ENCODE results near the gene REXO4. TPM values are rescaled to one million over a fixed set of nuclear protein-coding genes. Genes with fewer than 3 reads are reported as not detected.

Gene REXO4
- total and polyA plus RNA-seq, 2 of the 13 experiments (the other 11 are each of a cell fraction or from before 2014, with no cell fraction given) = 18.5 to 30.4 TPM

DNA sequence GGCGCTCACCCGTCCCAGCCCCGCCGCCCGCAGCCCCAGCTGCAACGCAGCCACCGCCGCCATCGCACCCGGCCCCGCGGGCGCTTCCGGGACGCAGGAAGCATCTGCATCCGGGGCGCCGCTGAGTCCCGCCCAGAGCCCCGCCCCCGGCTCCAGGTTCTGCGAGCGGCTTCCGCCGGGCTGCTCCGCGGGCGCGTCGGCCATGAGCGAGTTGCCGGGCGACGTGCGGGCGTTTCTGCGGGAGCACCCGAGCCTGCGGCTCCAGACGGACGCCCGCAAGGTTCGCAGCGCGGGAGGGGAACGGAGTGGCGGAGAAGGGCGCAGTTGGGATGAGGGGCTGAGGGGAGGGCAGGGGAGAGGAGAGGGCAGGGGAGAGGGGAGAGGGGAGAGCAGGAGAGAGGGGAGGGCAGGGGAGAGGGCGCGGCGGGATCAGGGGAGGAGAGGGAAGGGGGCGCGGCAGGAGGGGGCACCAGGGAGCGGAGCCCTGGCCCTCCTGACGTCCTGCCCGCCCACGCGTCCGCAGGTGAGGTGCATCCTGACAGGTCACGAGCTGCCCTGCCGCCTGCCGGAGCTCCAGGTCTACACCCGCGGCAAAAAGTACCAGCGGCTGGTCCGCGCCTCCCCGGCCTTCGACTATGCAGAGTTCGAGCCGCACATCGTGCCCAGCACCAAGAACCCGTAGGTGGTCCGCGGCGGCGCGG, 61.3 kb downstream of the REXO4 start, which contains the start of the genes SURF1 and SURF2 (continued):
- TF ChIP-seq, protein P1, sequence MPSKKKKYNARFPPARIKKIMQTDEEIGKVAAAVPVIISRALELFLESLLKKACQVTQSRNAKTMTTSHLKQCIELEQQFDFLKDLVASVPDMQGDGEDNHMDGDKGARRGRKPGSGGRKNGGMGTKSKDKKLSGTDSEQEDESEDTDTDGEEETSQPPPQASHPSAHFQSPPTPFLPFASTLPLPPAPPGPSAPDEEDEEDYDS (CRISPR knock-in tag; IDR thresholded peaks at IDR 0.05) = no peak
- TF ChIP-seq ATRX (CRISPR knock-in tag; IDR thresholded peaks at IDR 0.05; ENCODE audit: borderline replicate concordance) = no peak
- TF ChIP-seq ZNF709 (CRISPR knock-in tag; IDR thresholded peaks at IDR 0.05) = peak; percentile 44; the same call in 1 of the 2 replicates
- no peak for TF ChIP-seq ZNF773 (CRISPR knock-in tag; IDR thresholded peaks at IDR 0.05; ENCODE audit: borderline replicate concordance)
- no peak for TF ChIP-seq ZNF335 (CRISPR knock-in tag; IDR thresholded peaks at IDR 0.05)
- TF ChIP-seq TARDBP (CRISPR knock-in tag; IDR thresholded peaks at IDR 0.05) = no peak
- TF ChIP-seq HOXD1 (CRISPR knock-in tag; IDR thresholded peaks at IDR 0.05) = 0 out of 2 replicates have a peak, but pooled peaks have one; percentile 33
- TF ChIP-seq, protein P2, sequence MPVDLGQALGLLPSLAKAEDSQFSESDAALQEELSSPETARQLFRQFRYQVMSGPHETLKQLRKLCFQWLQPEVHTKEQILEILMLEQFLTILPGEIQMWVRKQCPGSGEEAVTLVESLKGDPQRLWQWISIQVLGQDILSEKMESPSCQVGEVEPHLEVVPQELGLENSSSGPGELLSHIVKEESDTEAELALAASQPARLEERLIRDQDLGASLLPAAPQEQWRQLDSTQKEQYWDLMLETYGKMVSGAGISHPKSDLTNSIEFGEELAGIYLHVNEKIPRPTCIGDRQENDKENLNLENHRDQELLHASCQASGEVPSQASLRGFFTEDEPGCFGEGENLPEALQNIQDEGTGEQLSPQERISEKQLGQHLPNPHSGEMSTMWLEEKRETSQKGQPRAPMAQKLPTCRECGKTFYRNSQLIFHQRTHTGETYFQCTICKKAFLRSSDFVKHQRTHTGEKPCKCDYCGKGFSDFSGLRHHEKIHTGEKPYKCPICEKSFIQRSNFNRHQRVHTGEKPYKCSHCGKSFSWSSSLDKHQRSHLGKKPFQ (CRISPR knock-in tag; IDR thresholded peaks at IDR 0.05; ENCODE audit: insufficient replicate concordance) = no peak
- no peak for TF ChIP-seq MBNL3 (CRISPR knock-in tag; conservative IDR thresholded peaks at IDR 0.05)
- no peak for TF ChIP-seq ZMYM3 (CRISPR knock-in tag; IDR thresholded peaks at IDR 0.05)
- no peak for TF ChIP-seq JUND (CRISPR knock-in tag; IDR thresholded peaks at IDR 0.05)
- TF ChIP-seq, protein P3, sequence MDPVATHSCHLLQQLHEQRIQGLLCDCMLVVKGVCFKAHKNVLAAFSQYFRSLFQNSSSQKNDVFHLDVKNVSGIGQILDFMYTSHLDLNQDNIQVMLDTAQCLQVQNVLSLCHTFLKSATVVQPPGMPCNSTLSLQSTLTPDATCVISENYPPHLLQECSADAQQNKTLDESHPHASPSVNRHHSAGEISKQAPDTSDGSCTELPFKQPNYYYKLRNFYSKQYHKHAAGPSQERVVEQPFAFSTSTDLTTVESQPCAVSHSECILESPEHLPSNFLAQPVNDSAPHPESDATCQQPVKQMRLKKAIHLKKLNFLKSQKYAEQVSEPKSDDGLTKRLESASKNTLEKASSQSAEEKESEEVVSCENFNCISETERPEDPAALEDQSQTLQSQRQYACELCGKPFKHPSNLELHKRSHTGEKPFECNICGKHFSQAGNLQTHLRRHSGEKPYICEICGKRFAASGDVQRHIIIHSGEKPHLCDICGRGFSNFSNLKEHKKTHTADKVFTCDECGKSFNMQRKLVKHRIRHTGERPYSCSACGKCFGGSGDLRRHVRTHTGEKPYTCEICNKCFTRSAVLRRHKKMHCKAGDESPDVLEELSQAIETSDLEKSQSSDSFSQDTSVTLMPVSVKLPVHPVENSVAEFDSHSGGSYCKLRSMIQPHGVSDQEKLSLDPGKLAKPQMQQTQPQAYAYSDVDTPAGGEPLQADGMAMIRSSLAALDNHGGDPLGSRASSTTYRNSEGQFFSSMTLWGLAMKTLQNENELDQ (CRISPR knock-in tag; IDR thresholded peaks at IDR 0.05; ENCODE audit: borderline replicate concordance) = no peak
- no peak for TF ChIP-seq SNAI1 (CRISPR knock-in tag; IDR thresholded peaks at IDR 0.05; ENCODE audit: borderline replicate concordance)
- TF ChIP-seq KLF6 (CRISPR knock-in tag; IDR thresholded peaks at IDR 0.05) = no peak
- TF ChIP-seq ZNF343 (CRISPR knock-in tag; IDR thresholded peaks at IDR 0.05) = peak; percentile 55; the same call in 1 of the 2 replicates
- TF ChIP-seq DPF2 (CRISPR knock-in tag; IDR thresholded peaks at IDR 0.05; ENCODE audit: borderline replicate concordance, low read depth) = no peak
- no peak for TF ChIP-seq ZNF430 (CRISPR knock-in tag; IDR thresholded peaks at IDR 0.05)
- TF ChIP-seq TAF1 (CRISPR knock-in tag; IDR thresholded peaks at IDR 0.05) = peak; percentile 60; the same call in 1 of the 2 replicates
- TF ChIP-seq, protein P4, sequence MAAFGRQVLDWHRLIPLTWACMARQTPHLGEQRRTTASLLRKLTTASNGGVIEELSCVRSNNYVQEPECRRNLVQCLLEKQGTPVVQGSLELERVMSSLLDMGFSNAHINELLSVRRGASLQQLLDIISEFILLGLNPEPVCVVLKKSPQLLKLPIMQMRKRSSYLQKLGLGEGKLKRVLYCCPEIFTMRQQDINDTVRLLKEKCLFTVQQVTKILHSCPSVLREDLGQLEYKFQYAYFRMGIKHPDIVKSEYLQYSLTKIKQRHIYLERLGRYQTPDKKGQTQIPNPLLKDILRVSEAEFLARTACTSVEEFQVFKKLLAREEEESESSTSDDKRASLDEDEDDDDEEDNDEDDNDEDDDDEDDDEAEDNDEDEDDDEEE (CRISPR knock-in tag; IDR thresholded peaks at IDR 0.05) = no peak
- TF ChIP-seq, protein P5, sequence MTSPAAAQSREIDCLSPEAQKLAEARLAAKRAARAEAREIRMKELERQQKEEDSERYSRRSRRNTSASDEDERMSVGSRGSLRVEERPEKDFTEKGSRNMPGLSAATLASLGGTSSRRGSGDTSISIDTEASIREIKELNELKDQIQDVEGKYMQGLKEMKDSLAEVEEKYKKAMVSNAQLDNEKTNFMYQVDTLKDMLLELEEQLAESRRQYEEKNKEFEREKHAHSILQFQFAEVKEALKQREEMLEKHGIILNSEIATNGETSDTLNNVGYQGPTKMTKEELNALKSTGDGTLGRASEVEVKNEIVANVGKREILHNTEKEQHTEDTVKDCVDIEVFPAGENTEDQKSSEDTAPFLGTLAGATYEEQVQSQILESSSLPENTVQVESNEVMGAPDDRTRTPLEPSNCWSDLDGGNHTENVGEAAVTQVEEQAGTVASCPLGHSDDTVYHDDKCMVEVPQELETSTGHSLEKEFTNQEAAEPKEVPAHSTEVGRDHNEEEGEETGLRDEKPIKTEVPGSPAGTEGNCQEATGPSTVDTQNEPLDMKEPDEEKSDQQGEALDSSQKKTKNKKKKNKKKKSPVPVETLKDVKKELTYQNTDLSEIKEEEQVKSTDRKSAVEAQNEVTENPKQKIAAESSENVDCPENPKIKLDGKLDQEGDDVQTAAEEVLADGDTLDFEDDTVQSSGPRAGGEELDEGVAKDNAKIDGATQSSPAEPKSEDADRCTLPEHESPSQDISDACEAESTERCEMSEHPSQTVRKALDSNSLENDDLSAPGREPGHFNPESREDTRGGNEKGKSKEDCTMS (CRISPR knock-in tag; conservative IDR thresholded peaks at IDR 0.05) = no peak
- peak; percentile 65 for TF ChIP-seq ZFY (CRISPR knock-in tag; IDR thresholded peaks at IDR 0.05)
- TF ChIP-seq POLR2A (IDR thresholded peaks at IDR 0.05; ENCODE audit: insufficient read depth in 1 of 2, low read depth in 2 of 2, low read length in 2 of 2) = peak in 1 of 2 experiments; percentile 42; a peak in 1 of 4 replicates
